Measurements from ENCODE around the gene MBNL2. TPM values are rescaled to one million over a fixed set of nuclear protein-coding genes. Genes with fewer than 3 reads are reported as not detected.

MBNL2 gene
- total and polyA plus RNA-seq, 10 of the 15 experiments (the other 5 are each of a cell fraction or from before 2014, with no cell fraction given), result 1.6 to 9.7 (median 6.7) TPM

DNA sequence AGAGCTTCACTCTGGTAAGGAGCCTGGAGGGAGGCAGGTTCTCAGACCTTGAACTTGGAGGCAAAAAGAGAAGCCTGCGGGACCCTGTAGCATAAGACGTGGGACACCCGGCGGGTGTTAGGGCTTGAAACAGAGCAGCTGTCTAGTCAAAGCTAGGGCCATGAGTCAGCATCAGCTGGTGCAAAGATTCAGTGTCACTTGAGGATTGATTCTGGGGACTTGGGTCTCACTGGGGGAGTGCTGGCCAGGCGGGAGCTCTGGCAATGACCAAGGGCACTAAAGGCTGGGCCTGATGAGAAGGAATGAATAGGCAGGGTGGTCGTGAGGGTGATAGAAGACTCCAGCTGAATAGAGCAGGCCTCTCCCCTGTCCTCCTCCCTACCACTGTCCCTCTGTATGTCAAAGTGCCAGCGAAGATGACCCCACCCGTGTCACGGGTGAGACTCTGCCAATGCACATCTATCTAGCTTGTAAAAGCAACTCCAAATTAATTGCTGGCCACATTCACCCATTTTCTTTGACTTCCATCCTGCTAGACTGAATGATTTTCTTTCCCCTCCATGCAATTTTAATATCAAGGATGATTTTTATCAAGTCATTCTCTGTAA lies 97.1 kb downstream of the MBNL2 start:
- WGBS (ENCODE audit: insufficient coverage, insufficient replicate concordance, low lambda C conversion rate, missing lambda C conversion rate), result 76% methylated on average over 9 of the region's 9 CpGs
- no peak overlapping the region for H3K27ac ChIP-seq (ENCODE audit: control insufficient read depth, insufficient read depth)
- H3K4me3 ChIP-seq, result no peak overlapping the region
- RAD21 ChIA-PET (ENCODE audit: unreplicated experiment), result interaction anchor here (1.2 kb wide), 1 partner anchor 207 kb away, joined by 3 read pairs; no protein-coding TSS in a partner anchor
- BruUV-seq (replicated peaks), result no TSS peak
- no peak overlapping the region for H2AFZ ChIP-seq (ENCODE audit: control insufficient read depth, low read depth, low read length)
- no peaks in the 10 kb centered on the region for H3K27me3 ChIP-seq (replicated peaks in 1 of 2; ENCODE audit: control insufficient read depth in 2 of 2, insufficient read depth in 2 of 2, low read length in 1 of 2)
- in situ Hi-C loops (cut with MboI) (no loop called here), intact Hi-C loops (cut with micrococcal nuclease; ENCODE audit: unreplicated experiment) (no loop called here)
- no peak overlapping the region for H3K9ac ChIP-seq (ENCODE audit: control insufficient read depth, insufficient read depth, low read length)
- H3K9me3 ChIP-seq (replicated peaks; ENCODE audit: control insufficient read depth, insufficient read depth, low read length), result no peaks in the 10 kb centered on the region
- CTCF ChIA-PET, result no interaction called here
- no peak overlapping the region for H3K4me2 ChIP-seq (ENCODE audit: control insufficient read depth, insufficient read depth)
- no peaks in the 10 kb centered on the region for H4K20me1 ChIP-seq (ENCODE audit: control insufficient read depth, insufficient read depth)
- H3K79me2 ChIP-seq (ENCODE audit: control insufficient read depth, insufficient read depth, low read length), result no peaks in the 10 kb centered on the region
- FAIRE-seq (no peak), ATAC-seq (no peak), DNase-seq (ENCODE audit: low read depth, low spot score) (no peak)
- TF ChIP-seq, protein P1, sequence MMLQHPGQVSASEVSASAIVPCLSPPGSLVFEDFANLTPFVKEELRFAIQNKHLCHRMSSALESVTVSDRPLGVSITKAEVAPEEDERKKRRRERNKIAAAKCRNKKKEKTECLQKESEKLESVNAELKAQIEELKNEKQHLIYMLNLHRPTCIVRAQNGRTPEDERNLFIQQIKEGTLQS (IDR thresholded peaks at IDR 0.05; ENCODE audit: borderline replicate concordance, extremely low read depth, low read depth, low read length), result no peak
- no peak for TF ChIP-seq POLR2A (IDR thresholded peaks at IDR 0.05; ENCODE audit: low read depth, low read length)
- TF ChIP-seq FOXM1 (IDR thresholded peaks at IDR 0.05; ENCODE audit: low read depth, low read length), result no peak
- TF ChIP-seq JUNB (IDR thresholded peaks at IDR 0.05), result no peak
- TF ChIP-seq RELA (IDR thresholded peaks at IDR 0.05; ENCODE audit: borderline replicate concordance, partially characterized antibody), result no peak
- no peak for TF ChIP-seq ZNF217 (IDR thresholded peaks at IDR 0.05)
- TF ChIP-seq RFX5 (IDR thresholded peaks at IDR 0.05; ENCODE audit: low read depth, low read length), result no peak
- TF ChIP-seq BCL11A (IDR thresholded peaks at IDR 0.05; ENCODE audit: low read depth, low read length), result no peak
- no peak for TF ChIP-seq RB1 (IDR thresholded peaks at IDR 0.05; ENCODE audit: borderline replicate concordance)
- no peak for TF ChIP-seq CHD2 (IDR thresholded peaks at IDR 0.05; ENCODE audit: borderline replicate concordance, low read depth, low read length)
- TF ChIP-seq, protein P2, sequence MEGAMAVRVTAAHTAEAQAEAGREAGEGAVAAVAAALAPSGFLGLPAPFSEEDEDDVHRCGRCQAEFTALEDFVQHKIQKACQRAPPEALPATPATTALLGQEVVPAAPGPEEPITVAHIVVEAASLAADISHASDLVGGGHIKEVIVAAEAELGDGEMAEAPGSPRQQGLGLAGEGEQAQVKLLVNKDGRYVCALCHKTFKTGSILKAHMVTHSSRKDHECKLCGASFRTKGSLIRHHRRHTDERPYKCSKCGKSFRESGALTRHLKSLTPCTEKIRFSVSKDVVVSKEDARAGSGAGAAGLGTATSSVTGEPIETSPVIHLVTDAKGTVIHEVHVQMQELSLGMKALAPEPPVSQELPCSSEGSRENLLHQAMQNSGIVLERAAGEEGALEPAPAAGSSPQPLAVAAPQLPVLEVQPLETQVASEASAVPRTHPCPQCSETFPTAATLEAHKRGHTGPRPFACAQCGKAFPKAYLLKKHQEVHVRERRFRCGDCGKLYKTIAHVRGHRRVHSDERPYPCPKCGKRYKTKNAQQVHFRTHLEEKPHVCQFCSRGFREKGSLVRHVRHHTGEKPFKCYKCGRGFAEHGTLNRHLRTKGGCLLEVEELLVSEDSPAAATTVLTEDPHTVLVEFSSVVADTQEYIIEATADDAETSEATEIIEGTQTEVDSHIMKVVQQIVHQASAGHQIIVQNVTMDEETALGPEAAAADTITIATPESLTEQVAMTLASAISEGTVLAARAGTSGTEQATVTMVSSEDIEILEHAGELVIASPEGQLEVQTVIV (IDR thresholded peaks at IDR 0.05; ENCODE audit: borderline replicate concordance, partially characterized antibody), result no peak
- TF ChIP-seq CEBPB (IDR thresholded peaks at IDR 0.05; ENCODE audit: borderline replicate concordance in 1 of 2, low read depth in 2 of 2, low read length in 2 of 2), result no peak
- no peak for TF ChIP-seq EZH2 (IDR thresholded peaks at IDR 0.05; ENCODE audit: borderline replicate concordance, control insufficient read depth, low read depth, low read length)
- no peaks in the 10 kb centered on the region for H3K36me3 ChIP-seq (ENCODE audit: control insufficient read depth in 2 of 2, insufficient read depth in 2 of 2, low read length in 1 of 2)
- no peaks in the 10 kb centered on the region for H3K4me1 ChIP-seq (ENCODE audit: control insufficient read depth, insufficient read depth, low read length)
- POLR2A ChIA-PET, result no interaction called here
- SMC1A ChIA-PET (ENCODE audit: uncharacterized antibody, unreplicated experiment), result interaction anchor here (0.9 to 1.8 kb wide), 2 partner anchors 8 to 23 kb away, joined by 3 to 4 read pairs; no protein-coding TSS in a partner anchor

All from GM12878 (cell line).